ENCODE measurements around the gene VWA3A.
A peak's percentile ranks its signal among the peaks of the same experiment; 100 is the strongest.
"Not testable (repeated sequence)": the region's sequence is repeated elsewhere in the genome, so short reads cannot be mapped to it uniquely, and the experiment has no call there.

Gene VWA3A

GRCh38 chr16:22092143-22092933 is at the start of gene VWA3A:
VWA3A (plus strand) TSS chr16:22092541; CDS start chr16:22092638, 97 bp downstream.
- no peak for DNase-seq

- DNase-seq = not testable (repeated sequence)
Observed at GRCh38 chr16:22043882-22044281, 48.5 kb upstream of the VWA3A start.

GRCh38 chr16:22045888-22046287 is 46.5 kb upstream of the VWA3A start:
- DNase-seq = not testable (repeated sequence)

GRCh38 chr16:22050963-22051362 is 41.4 kb upstream of the VWA3A start:
- DNase-seq = no peak

- no peak for DNase-seq
Observed at GRCh38 chr16:22052980-22053379, 39.4 kb upstream of the VWA3A start.

- DNase-seq = no peak
Observed at GRCh38 chr16:22053921-22054341, 38.4 kb upstream of the VWA3A start.

- DNase-seq = no peak
Observed at GRCh38 chr16:22054847-22055590, 37.3 kb upstream of the VWA3A start.

- no peak for DNase-seq
Observed at GRCh38 chr16:22055881-22056280, 36.5 kb upstream of the VWA3A start.

GRCh38 chr16:22063888-22064467 is 28.4 kb upstream of the VWA3A start:
- no peak for DNase-seq

GRCh38 chr16:22065252-22065651 is 27.1 kb upstream of the VWA3A start:
- DNase-seq = no peak

GRCh38 chr16:22070361-22071330 is 21.7 kb upstream of the VWA3A start:
- DNase-seq = no peak

- DNase-seq = no peak
Observed at GRCh38 chr16:22071331-22071910, 20.9 kb upstream of the VWA3A start.

- DNase-seq = no peak
Observed at GRCh38 chr16:22073350-22073749, 19.0 kb upstream of the VWA3A start.

GRCh38 chr16:22075043-22075757 is 17.1 kb upstream of the VWA3A start:
- no peak for DNase-seq

GRCh38 chr16:22075776-22076175 is 16.6 kb upstream of the VWA3A start:
- no peak for DNase-seq

- peak; percentile 88 for DNase-seq
Observed at GRCh38 chr16:22077700-22078313, 14.5 kb upstream of the VWA3A start.

- no peak for DNase-seq
Observed at GRCh38 chr16:22078656-22079055, 13.7 kb upstream of the VWA3A start.

GRCh38 chr16:22081050-22081449 is 11.3 kb upstream of the VWA3A start:
- no peak for DNase-seq

- DNase-seq = no peak
Observed at GRCh38 chr16:22086440-22086839, 5.9 kb upstream of the VWA3A start.

GRCh38 chr16:22088642-22089041 is 3.7 kb upstream of the VWA3A start:
- DNase-seq = no peak

GRCh38 chr16:22089910-22090309 is 2.4 kb upstream of the VWA3A start:
- no peak for DNase-seq

Data from activated effector memory CD4-positive, alpha-beta T cell treated with anti-CD3 and anti-CD28 coated beads, Interleukin-2, amount 50 U/mL, for 16 hours (primary cell).